Neuron (in vitro differentiated cells): Measurements from ENCODE around the gene ZC2HC1C.
"Not testable (repeated sequence)": the region's sequence is repeated elsewhere in the genome, so short reads cannot be mapped to it uniquely, and the experiment has no call there.

ENCODE experiments used
- H2AFZ ChIP-seq: one replicate; pipeline ENCODE4 v1.6.1; 2013; ENCODE audit warnings: low read depth, mild to moderate bottlenecking, inconsistent platforms, low read length, moderate library complexity
- H3K27me3 ChIP-seq: one replicate; pipeline ENCODE4 v1.6.1; 2013; ENCODE audit warnings: low read length; ENCODE audit not compliant: insufficient read depth
- H3K36me3 ChIP-seq: one replicate; pipeline ENCODE4 v1.6.1; 2013; ENCODE audit warnings: low read length; ENCODE audit not compliant: insufficient read depth
- H3K4me1 ChIP-seq: one replicate; pipeline ENCODE4 v1.6.1; 2013; ENCODE audit warnings: low read length; ENCODE audit not compliant: insufficient read depth
- H3K4me3 ChIP-seq: 2 replicates; pipeline ENCODE4 v1.5.1; 2013; ENCODE audit warnings: mild to moderate bottlenecking, low read length, moderate library complexity
- H3K9me3 ChIP-seq: one replicate; pipeline ENCODE4 v1.6.1; 2013; ENCODE audit warnings: low read length

ZC2HC1C gene

GRCh38 chr14:75063491-75064204 is 5.8 kb upstream of the ZC2HC1C start, which contains the start of gene ACYP1:
ACYP1 (minus strand) TSS chr14:75064024; CDS start chr14:75063553, 471 bp downstream.
- H3K36me3 ChIP-seq = peaks cover 19% of the 10 kb centered on the region
- no peaks in the 10 kb centered on the region for H3K27me3 ChIP-seq
- H3K9me3 ChIP-seq = peaks cover 6% of the 10 kb centered on the region
- peak within 1 kb of the TSS; percentile 60 for H2AFZ ChIP-seq
- H3K4me1 ChIP-seq = peaks cover 15% of the 10 kb centered on the region
- H3K4me3 ChIP-seq = peak within 1 kb of the TSS; percentile 81

- H3K4me3 ChIP-seq = peak overlapping the region; percentile 81
- H3K9me3 ChIP-seq = peaks cover 6% of the 10 kb centered on the region
- peak overlapping the region; percentile 60 for H2AFZ ChIP-seq
- no peaks in the 10 kb centered on the region for H3K27me3 ChIP-seq
- peaks cover 18% of the 10 kb centered on the region for H3K4me1 ChIP-seq
- H3K36me3 ChIP-seq = peaks cover 19% of the 10 kb centered on the region
These were observed 5.3 kb upstream of the ZC2HC1C start for GRCh38 chr14:75064205-75064567.

GRCh38 chr14:75066691-75067090 is 2.8 kb upstream of the ZC2HC1C start:
- Histone ChIP-seq H3K27me3 (no peaks in the 10 kb centered on the region), H3K9me3 (no peaks in the 10 kb centered on the region), H3K36me3 (no peaks in the 10 kb centered on the region), H2AFZ (no peak overlapping the region), H3K4me1 (peaks cover 24% of the 10 kb centered on the region), H3K4me3 (no peak overlapping the region)

GRCh38 chr14:75067212-75067611 is 2.2 kb upstream of the ZC2HC1C start:
- Histone ChIP-seq H3K9me3 (no peaks in the 10 kb centered on the region), H3K36me3 (no peaks in the 10 kb centered on the region), H2AFZ (no peak overlapping the region), H3K27me3 (no peaks in the 10 kb centered on the region), H3K4me1 (peaks cover 24% of the 10 kb centered on the region), H3K4me3 (no peak overlapping the region)

- H3K4me3 ChIP-seq, H3K27me3 ChIP-seq, H3K36me3 ChIP-seq, H3K9me3 ChIP-seq, H2AFZ ChIP-seq: not testable (repeated sequence)
- peaks cover 20% of the 10 kb centered on the region for H3K4me1 ChIP-seq
These were observed 1.7 kb upstream of the ZC2HC1C start for GRCh38 chr14:75067765-75068164.

- H3K27me3 ChIP-seq = no peaks in the 10 kb centered on the region
- no peaks in the 10 kb centered on the region for H3K9me3 ChIP-seq
- H3K4me3 ChIP-seq = peak overlapping the region; percentile 60
- peak overlapping the region; percentile 82 for H2AFZ ChIP-seq
- H3K4me1 ChIP-seq = peaks cover 13% of the 10 kb centered on the region
- H3K36me3 ChIP-seq = no peaks in the 10 kb centered on the region
These were observed 934 bp upstream of the ZC2HC1C start for GRCh38 chr14:75068294-75069120.

- H3K9me3 ChIP-seq = no peaks in the 10 kb centered on the region
- no peaks in the 10 kb centered on the region for H3K36me3 ChIP-seq
- peak overlapping the region; percentile 82 for H2AFZ ChIP-seq
- H3K4me1 ChIP-seq = peaks cover 13% of the 10 kb centered on the region
- H3K27me3 ChIP-seq = no peaks in the 10 kb centered on the region
- H3K4me3 ChIP-seq = peak overlapping the region; percentile 60
These were observed 337 bp downstream of the ZC2HC1C start for GRCh38 chr14:75069811-75070145.

GRCh38 chr14:75070383-75070782 is 942 bp downstream of the ZC2HC1C start:
- Histone ChIP-seq H2AFZ (no peak overlapping the region), H3K36me3 (no peaks in the 10 kb centered on the region), H3K27me3 (no peaks in the 10 kb centered on the region), H3K4me1 (peaks cover 13% of the 10 kb centered on the region), H3K9me3 (no peaks in the 10 kb centered on the region), H3K4me3 (no peak overlapping the region)

- Histone ChIP-seq H3K36me3 (peaks cover 1% of the 10 kb centered on the region), H2AFZ (no peak overlapping the region), H3K4me3 (no peak overlapping the region), H3K4me1 (no peaks in the 10 kb centered on the region), H3K27me3 (no peaks in the 10 kb centered on the region), H3K9me3 (no peaks in the 10 kb centered on the region)
These were observed 8.4 kb downstream of the ZC2HC1C start for GRCh38 chr14:75077794-75078193.

GRCh38 chr14:75079521-75079920 is 10.1 kb downstream of the ZC2HC1C start:
- Histone ChIP-seq H3K27me3 (no peaks in the 10 kb centered on the region), H3K4me1 (no peaks in the 10 kb centered on the region), H3K9me3 (no peaks in the 10 kb centered on the region), H2AFZ (no peak overlapping the region), H3K36me3 (peaks cover 14% of the 10 kb centered on the region), H3K4me3 (no peak overlapping the region)

- Histone ChIP-seq H3K9me3 (no peaks in the 10 kb centered on the region), H2AFZ (no peak overlapping the region), H3K36me3 (peaks cover 18% of the 10 kb centered on the region), H3K4me1 (no peaks in the 10 kb centered on the region), H3K4me3 (no peak overlapping the region), H3K27me3 (no peaks in the 10 kb centered on the region)
These were observed 12.3 kb downstream of the ZC2HC1C start for GRCh38 chr14:75081660-75082229.

GRCh38 chr14:75083271-75083670 is 13.8 kb downstream of the ZC2HC1C start:
- Histone ChIP-seq H3K9me3 (no peaks in the 10 kb centered on the region), H3K27me3 (no peaks in the 10 kb centered on the region), H2AFZ (no peak overlapping the region), H3K36me3 (peaks cover 28% of the 10 kb centered on the region), H3K4me1 (no peaks in the 10 kb centered on the region), H3K4me3 (no peak overlapping the region)

GRCh38 chr14:75084513-75084912 is 15.1 kb downstream of the ZC2HC1C start:
- Histone ChIP-seq H3K36me3 (peaks cover 28% of the 10 kb centered on the region), H3K4me3 (no peak overlapping the region), H2AFZ (no peak overlapping the region), H3K4me1 (no peaks in the 10 kb centered on the region), H3K9me3 (no peaks in the 10 kb centered on the region), H3K27me3 (no peaks in the 10 kb centered on the region)
